OCI-M2 (cell line): ENCODE results near the gene NSD2.

ENCODE experiments used
- DNase-seq: peaks from one replicate; lab custom pipeline; 2025; ENCODE audit not compliant: unreplicated experiment; lab: John Stamatoyannopoulos, UW

NSD2 gene

DNA sequence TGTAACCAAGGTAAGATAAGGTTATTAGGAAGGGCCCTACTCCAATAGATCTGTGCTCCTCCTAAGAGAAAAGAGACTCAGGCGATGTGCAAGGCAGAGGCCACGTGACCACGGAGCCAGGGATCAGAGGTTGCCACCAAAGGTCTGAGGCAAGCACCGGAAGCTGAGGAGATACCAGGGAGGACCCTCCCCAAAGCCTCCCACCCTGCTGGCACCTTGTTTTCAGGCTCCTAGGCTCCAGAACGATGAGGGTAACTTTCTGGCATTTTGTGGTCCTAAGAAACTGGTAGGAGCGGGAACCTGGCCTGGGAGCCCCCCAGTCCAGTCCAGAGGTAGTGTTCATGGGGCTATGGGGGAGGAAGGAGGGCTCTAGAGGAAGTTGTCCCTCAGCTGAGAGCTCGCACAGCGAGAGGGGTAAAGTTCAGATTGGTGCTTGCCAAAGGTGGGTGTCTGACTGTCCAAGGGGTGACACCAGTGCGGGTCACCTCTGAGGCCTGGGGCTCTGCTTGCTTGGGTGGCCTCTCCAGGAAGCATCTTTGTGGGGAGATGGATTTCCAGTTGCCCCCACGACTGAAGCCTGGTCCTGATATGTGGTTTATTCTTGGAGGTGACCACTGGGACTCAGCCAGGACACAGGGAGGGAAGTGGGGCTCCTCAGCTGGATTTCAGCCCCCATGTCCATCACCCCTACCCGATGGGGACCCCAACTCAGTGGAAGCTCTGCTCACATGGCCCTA, 7.7 kb upstream of the NSD2 start:
- no peak for DNase-seq

DNA sequence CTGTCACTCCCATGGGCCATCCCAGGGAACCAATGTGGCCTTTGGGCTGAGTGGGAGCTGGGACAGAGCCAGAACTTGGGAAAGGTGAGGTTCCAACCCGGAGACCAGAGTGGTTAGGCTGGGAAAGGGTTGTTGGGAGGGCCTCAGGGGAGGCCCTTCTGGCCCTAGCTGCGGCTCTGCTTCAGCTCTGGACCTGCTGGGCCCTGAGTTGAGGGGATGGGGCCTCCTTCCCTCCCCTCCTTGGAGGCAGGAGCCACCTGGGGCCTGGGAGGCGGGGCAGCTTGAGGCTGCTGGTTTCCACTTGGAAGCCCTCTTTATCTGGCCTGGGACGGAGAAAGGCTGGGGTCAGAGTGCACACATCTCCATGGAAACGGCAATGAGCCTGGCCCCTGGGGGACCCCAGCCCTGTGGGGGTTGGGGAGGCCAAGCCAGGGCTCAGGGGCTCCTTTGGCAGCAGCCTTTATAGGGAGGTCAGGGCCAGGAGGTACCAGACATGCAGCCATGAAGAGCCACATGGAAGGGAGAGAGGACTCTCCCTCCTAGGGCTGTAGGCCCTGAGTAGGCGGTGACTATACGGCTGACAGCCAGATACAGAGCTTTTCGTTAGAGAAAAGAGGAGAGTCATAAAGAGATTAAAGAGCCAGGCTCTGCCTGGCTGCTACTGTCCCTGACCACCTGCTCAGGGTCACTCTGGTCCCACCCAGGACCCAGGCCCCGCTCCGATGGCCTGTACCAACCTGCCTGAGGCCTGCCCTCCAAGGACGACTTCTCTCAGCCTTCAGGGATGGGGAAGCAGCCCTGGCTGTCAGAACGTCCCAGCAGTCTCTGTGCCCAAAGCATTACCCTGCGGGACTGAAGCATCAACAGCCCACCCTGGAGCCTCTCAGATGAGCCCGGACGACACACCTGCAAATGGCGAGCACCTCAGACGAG, 6.9 kb upstream of the NSD2 start:
- no peak for DNase-seq

- DNase-seq = no peak
Measured at GRCh38 chr4:1866189-1866661, 5.0 kb upstream of the NSD2 start.

DNA sequence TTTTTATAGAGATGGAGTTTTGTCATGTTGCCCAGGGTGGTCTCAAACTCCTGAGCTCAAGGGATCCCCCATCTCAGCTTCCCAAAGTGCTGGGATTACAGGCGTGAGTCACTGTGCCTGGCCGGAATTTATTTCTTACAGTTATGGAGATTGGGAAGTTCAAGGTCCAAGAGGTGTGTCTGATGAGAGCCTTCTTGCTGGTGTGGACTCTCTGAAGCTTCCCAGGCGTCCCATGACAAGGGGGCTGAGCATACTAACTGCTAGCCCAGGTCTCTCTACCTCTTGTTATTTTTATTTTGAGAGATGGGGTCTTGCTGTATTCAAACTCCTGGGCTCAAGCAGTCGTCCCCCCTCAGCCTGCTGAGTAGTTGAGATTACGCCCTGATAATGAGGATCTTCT, 2.9 kb upstream of the NSD2 start:
- no peak for DNase-seq

GRCh38 chr4:1868912-1869311, 2.3 kb upstream of the NSD2 start:
- no peak for DNase-seq

DNA sequence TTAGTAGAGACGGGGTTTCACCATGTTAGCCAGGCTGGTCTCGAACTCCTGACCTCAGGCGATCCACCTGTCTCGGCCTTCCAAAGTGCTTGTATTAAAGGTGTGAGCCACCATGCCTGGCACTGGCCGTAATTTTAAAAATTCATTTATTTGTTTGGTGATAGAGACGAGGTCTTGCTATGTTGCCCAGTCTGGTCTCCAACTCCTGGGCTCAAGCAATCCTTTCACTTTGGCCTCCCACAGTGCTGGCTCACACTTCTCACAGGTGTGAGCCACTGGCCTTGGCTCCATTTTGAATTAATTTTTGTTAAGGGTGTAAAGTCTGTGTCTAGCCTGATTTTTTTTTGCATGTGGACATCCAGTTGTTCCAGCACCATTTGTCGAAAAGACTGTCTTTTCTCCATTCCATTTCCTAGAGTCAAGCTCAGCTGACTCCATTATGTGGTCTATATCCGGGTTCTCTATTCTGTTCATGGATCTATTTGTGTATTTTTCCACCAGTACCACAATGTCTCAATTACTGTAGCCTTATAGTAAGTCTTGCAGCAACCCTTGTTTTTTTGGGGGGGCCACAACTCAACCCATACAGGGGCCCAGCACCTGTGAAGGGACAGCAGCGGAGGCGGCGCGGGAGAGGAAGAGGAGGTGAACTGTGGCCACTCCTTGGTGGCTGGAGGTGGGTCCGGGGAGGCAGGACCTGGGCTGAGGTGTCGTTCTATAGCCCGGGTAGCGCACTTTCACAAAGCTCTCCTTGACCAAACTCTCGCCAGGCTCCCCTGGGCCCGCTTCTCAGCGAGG, 1.5 kb upstream of the NSD2 start:
- DNase-seq = no peak

GRCh38 chr4:1870328-1870577, 940 bp upstream of the NSD2 start:
- DNase-seq = no peak

DNA sequence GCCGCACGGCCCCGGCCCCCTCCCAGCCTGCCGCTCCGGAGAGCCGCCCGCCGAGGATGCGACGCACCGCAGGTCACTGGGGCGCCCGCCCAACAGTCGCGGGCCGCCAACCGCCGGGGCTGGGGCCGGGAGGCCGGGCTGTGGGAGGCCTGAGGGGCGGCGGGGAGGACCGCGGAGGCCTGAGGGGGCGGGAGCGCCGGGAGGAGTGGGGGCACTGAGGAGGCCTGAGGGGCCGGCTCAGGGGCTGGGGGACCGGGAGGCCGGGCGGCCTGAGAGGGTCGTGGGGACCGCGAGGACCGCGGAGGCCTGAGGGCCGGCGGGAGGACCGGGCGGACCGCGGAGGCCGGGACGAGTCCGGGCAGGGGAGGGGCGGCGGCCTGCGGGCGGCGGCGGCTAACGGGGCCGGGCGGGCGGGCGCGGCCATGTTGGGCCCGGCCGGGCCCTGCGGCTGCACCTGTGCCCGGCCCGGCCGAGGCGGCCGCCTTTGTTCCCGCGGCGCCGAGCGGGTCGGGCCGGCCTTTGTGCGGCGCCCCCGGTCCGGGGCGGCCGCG, 353 bp downstream of the NSD2 start:
- no peak for DNase-seq

- no peak for DNase-seq
Measured at GRCh38 chr4:1872870-1873269, 1.7 kb downstream of the NSD2 start.

DNA sequence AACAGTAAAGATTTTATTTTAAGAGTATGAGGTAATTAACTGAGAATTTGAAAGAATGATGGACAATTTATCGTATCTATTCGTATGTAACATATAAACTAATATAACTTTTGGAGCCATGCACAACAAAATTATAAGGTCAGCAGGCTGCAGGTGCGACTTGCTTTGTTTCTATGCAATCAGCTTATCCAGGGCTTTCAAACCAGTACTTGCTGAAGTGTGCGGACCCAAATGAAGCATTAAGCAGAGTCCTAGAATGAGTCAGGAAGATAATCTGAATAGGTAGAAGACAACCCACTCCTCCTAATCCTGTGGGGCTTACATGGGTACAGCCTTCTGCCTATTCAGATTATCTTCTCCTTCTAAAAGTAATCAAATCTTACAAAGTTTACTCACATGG, 2.1 kb downstream of the NSD2 start:
- no peak for DNase-seq

DNA sequence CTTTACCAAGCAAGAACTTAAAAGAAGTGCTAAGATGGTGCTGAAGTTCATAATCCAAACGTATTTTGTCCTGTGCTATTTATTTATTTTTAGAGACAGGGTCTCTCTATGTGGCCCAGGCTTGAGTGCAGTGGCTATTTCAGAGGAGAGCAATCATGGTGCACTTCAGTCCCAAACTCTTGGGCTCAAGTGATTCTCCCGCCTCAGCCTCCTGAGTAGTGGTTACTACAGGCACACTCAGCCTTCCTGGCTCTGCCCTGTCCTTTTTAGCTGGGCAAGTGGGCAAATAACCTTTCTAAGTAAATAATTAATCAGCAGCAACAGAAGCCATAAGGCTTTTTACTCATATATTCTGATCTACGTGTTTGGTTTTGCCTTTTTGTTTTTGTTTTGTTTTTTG, 2.6 kb downstream of the NSD2 start:
- no peak for DNase-seq

DNA sequence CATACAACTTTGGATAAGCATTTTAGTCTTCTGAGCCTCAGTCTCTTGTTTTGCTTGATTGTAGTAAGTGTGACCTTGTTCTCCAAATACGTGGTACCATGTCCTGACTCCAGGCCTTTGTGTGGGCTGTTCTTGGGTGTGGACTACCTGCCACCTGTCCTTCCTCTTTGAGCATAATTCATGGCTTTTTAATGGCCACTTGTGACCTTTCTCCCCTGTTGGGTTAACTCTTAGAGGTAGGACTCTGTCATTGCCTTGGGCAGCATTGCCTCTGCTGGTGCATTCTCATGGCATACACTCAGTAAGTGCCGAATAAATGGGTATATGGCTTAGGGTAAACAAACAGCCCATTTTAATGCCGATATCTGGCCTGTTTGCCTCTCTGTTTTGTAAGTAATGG, 3.0 kb downstream of the NSD2 start:
- no peak for DNase-seq

DNA sequence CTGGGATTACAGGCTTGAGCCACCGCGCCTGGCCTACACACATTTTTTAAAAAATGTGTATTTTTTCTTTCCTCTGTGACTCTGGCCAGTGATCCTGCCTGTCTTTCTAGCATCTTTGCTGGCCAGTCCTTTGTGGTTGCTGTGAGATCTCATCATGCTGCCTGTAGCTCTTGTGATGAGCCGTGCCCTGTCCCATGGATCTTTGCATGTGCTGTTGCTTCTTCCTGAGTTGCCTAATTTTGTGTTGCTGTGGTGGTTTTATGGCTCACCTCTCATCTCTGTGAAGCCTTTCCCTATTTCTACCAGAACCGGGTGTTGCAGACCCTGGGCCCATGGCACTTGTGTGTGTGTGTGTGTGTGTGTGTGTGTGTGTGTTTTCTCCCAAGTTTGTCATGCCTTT, 8.3 kb downstream of the NSD2 start:
- no peak for DNase-seq

GRCh38 chr4:1880332-1880731, 9.1 kb downstream of the NSD2 start:
- DNase-seq = no peak

GRCh38 chr4:1882850-1883271, 11.7 kb downstream of the NSD2 start:
- peak; percentile 82 for DNase-seq

GRCh38 chr4:1883583-1883982, 12.4 kb downstream of the NSD2 start:
- no peak for DNase-seq

GRCh38 chr4:1885414-1885813, 14.2 kb downstream of the NSD2 start:
- no peak for DNase-seq

DNA sequence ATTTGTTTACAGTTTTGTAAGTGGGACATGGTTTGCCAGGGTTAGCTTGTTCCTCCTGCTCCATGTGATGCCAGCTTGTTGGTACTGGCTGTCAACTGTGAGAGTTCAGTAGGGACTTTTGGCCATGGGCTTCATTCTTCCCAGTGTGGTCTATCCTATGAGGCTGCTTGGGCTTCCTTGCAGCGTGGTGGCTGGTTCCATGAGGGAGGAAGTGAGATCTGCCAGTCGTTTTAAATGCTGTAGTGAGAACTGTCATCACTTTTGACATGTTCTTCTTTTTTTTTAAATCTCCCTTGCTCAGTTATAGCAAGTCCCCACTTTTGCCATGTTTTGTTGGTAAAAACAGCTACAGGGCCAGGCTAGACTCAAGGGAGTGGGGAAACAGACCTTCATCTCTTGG, 15.9 kb downstream of the NSD2 start:
- DNase-seq = no peak

GRCh38 chr4:1890979-1891570, 19.9 kb downstream of the NSD2 start:
- no peak for DNase-seq

DNA sequence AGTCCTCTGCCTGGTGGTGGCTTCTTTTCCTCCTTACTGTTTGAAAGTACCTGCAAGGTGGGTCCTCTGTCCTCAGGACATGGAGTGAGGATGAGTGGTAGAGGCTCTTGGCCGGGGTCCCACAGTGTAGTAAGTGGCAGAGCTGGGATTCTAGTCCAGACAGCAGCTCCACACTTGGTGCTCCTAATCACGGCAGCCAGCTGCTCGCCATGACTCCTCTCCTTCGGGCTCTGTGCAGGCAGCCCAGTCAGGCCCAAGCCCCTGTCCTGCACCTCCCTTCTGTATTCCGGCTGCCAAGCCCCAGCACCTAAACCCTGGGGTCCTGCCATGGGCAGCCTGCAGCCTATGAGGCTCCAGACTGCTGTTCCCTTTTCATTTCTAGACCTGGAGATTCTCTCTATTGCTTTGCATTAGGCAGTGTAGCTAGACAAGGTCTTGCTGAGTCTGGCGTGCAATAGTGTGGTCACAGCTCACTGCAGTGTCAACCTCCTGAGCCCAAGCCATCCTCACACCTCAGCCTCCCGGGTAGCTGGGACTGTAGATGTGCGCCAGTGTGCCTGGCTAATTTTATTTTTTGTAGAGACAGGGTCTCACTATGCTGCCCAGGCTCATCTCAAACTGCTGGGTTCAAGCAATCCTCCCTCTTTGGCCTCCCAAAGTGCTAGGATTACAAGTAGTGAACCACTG, 24.9 kb downstream of the NSD2 start:
- DNase-seq = no peak

GRCh38 chr4:1896658-1896991, 25.4 kb downstream of the NSD2 start:
- DNase-seq = no peak
